ENCODE data around the gene ZNF254.

ZNF254 gene

DNA sequence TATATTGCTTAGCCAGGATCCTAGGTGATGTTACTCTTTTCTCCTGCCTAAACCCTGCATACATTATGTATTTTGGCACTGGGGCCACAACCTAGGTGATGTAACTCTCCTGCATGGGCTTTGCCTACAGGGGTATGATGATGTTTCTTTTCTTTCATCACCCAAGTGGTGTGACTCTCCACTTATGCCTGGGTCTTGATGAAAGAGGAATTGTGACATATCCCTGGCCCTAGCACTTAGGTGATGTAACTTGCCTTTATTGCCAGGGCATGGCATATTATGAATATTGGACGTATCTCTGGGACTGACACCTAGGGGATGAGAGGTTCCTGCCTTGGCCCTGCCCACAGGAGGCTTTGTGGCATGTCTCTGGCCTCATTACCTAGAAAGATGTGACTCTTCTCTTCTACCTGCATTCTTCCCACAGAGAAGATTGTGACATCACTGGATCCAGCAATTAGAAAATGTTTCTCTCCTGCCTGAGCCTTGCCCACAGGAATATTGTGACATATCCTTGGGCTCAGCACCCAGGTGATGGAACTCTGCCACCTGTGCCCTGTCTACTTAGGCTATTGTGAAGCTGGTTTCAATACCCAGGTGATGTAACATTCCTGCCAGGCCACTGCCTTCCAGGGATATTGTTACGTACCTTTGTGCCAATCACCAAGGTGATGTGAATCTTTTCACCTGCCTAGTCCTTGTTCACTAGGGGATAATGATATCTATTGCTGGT lies 27.3 kb upstream of the ZNF254 start:
- Histone ChIP-seq H3K4me1 (ENCODE audit: insufficient read depth, low read length) (no peaks in the 10 kb centered on the region), H3K27ac (ENCODE audit: low read length) (no peak overlapping the region), H3K9me3 (ENCODE audit: insufficient read depth, low read depth, low read length) (no peaks in the 10 kb centered on the region), H3K27me3 (ENCODE audit: insufficient read depth, low read length) (no peaks in the 10 kb centered on the region), H3K36me3 (ENCODE audit: insufficient read depth, low read depth, low read length) (peaks cover 76% of the 10 kb centered on the region), H3K9ac (ENCODE audit: low read depth, low read length) (no peak overlapping the region), H3K4me3 (ENCODE audit: low read length) (no peak overlapping the region)

- H3K4me3 ChIP-seq (ENCODE audit: low read length): no peak overlapping the region
- H3K4me1 ChIP-seq (ENCODE audit: insufficient read depth, low read length): no peaks in the 10 kb centered on the region
- no peak overlapping the region for H3K9ac ChIP-seq (ENCODE audit: low read depth, low read length)
- H3K9me3 ChIP-seq (ENCODE audit: insufficient read depth, low read depth, low read length): no peaks in the 10 kb centered on the region
- no peak overlapping the region for H3K27ac ChIP-seq (ENCODE audit: low read length)
- no peaks in the 10 kb centered on the region for H3K27me3 ChIP-seq (ENCODE audit: insufficient read depth, low read length)
- peaks cover 76% of the 10 kb centered on the region for H3K36me3 ChIP-seq (ENCODE audit: insufficient read depth, low read depth, low read length)
Measured at GRCh38 chr19:24060687-24061356, 26.2 kb upstream of the ZNF254 start.

DNA sequence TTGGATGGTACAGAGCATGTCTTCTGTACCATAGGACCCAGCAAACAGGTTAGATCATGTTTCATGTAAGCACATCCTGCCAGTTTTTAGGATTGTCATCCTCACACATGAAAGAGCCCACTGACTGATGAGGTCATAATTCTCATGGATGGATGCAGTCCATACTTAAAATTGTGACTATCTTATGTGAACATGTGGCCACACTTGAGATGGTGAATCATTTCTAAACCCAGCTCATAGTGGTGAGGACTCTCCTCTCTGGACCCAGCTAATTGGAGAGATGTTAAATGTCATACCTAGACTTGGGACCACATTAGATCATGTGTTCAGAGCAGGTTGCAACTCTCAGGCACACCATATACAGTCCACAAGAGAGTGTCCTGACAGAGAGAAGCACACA lies 24.8 kb upstream of the ZNF254 start:
- Histone ChIP-seq H3K27ac (ENCODE audit: low read length) (no peak overlapping the region), H3K4me3 (ENCODE audit: low read length) (no peak overlapping the region), H3K9me3 (ENCODE audit: insufficient read depth, low read depth, low read length) (no peaks in the 10 kb centered on the region), H3K9ac (ENCODE audit: low read depth, low read length) (no peak overlapping the region), H3K36me3 (ENCODE audit: insufficient read depth, low read depth, low read length) (peaks cover 75% of the 10 kb centered on the region), H3K27me3 (ENCODE audit: insufficient read depth, low read length) (no peaks in the 10 kb centered on the region), H3K4me1 (ENCODE audit: insufficient read depth, low read length) (no peaks in the 10 kb centered on the region)

DNA sequence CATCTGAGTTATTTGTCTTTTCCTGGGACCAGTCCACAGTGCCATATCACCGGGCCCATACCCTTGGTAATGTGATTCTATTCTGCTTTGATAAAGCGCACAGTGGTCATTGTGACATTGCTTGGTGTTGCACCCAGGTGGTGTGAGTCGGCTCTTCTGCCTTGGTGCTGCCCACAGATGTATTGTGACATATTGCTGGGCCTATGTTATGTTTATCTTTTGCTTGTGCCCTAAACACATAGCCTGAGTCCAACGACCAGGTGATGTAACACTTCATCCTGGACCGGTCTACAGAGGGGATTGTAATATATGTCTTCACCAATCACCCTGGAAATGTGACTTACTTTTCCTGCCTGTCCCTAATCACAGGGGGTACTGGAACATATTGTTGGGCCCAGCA lies 23.7 kb upstream of the ZNF254 start:
- H3K4me1 ChIP-seq (ENCODE audit: insufficient read depth, low read length): no peaks in the 10 kb centered on the region
- H3K27me3 ChIP-seq (ENCODE audit: insufficient read depth, low read length): no peaks in the 10 kb centered on the region
- H3K36me3 ChIP-seq (ENCODE audit: insufficient read depth, low read depth, low read length): peaks cover 75% of the 10 kb centered on the region
- H3K9me3 ChIP-seq (ENCODE audit: insufficient read depth, low read depth, low read length): no peaks in the 10 kb centered on the region
- H3K27ac ChIP-seq (ENCODE audit: low read length): no peak overlapping the region
- H3K4me3 ChIP-seq (ENCODE audit: low read length): no peak overlapping the region
- no peak overlapping the region for H3K9ac ChIP-seq (ENCODE audit: low read depth, low read length)

GRCh38 chr19:24064175-24064574 lies 22.8 kb upstream of the ZNF254 start:
- Histone ChIP-seq H3K4me1 (ENCODE audit: insufficient read depth, low read length) (no peaks in the 10 kb centered on the region), H3K9ac (ENCODE audit: low read depth, low read length) (no peak overlapping the region), H3K36me3 (ENCODE audit: insufficient read depth, low read depth, low read length) (peaks cover 75% of the 10 kb centered on the region), H3K27ac (ENCODE audit: low read length) (no peak overlapping the region), H3K9me3 (ENCODE audit: insufficient read depth, low read depth, low read length) (no peaks in the 10 kb centered on the region), H3K27me3 (ENCODE audit: insufficient read depth, low read length) (no peaks in the 10 kb centered on the region), H3K4me3 (ENCODE audit: low read length) (no peak overlapping the region)

DNA sequence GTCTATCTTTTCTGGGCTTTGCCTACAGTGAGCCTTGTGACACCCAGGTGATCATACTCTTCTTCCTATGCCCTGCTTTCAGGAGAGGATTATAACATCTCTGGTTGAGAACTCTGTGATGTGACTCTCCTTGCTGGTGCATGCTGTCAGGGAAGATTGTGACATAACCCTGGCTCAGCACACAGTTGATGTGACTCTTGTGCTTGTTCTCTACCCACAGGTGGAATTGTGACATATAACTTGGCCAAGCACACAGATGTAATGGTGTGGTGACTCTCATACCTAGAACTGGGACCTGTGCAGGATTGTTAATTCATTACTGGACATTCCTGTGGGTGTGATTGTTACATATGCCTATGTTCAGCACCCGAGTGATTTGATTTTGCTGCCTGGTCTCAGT lies 21.7 kb upstream of the ZNF254 start:
- Histone ChIP-seq H3K9me3 (ENCODE audit: insufficient read depth, low read depth, low read length) (no peaks in the 10 kb centered on the region), H3K4me1 (ENCODE audit: insufficient read depth, low read length) (no peaks in the 10 kb centered on the region), H3K27ac (ENCODE audit: low read length) (no peak overlapping the region), H3K27me3 (ENCODE audit: insufficient read depth, low read length) (no peaks in the 10 kb centered on the region), H3K4me3 (ENCODE audit: low read length) (no peak overlapping the region), H3K36me3 (ENCODE audit: insufficient read depth, low read depth, low read length) (peaks cover 70% of the 10 kb centered on the region), H3K9ac (ENCODE audit: low read depth, low read length) (no peak overlapping the region)

DNA sequence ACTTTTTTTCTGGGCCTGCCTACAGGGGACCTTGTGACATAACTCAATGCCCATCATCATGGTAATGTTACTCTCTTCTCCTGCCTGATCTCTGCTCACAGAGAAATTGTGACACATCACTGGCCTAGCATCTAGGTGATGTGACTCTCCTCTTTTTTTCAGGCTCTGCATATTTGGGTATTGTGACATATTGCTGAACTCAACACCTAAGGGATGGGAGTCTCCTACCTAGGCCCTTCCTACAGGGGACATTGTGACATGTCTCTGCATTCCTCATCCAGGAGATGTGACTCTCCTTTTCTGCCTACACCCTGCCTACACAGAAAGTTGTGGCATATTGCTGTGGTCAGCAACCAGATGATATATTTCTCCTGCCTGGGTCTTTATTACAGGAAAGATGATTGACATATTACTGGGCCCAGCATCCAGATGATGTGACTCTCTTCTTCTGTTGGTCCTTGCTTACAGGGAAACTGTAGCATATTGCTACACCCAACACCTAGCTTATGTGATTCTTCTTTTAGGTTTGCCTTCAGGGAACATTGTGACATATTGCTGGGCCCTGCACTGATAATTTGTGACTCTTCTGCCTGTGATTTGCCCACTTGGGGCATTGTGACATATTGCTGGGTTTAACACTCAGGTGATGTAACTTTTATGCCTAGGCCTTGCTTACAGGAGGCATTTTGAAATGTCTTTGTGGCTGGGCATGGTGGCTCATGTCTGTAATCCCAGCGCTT lies 21.0 kb upstream of the ZNF254 start:
- Histone ChIP-seq H3K4me3 (ENCODE audit: low read length) (no peak overlapping the region), H3K36me3 (ENCODE audit: insufficient read depth, low read depth, low read length) (peaks cover 68% of the 10 kb centered on the region), H3K9me3 (ENCODE audit: insufficient read depth, low read depth, low read length) (no peaks in the 10 kb centered on the region)

DNA sequence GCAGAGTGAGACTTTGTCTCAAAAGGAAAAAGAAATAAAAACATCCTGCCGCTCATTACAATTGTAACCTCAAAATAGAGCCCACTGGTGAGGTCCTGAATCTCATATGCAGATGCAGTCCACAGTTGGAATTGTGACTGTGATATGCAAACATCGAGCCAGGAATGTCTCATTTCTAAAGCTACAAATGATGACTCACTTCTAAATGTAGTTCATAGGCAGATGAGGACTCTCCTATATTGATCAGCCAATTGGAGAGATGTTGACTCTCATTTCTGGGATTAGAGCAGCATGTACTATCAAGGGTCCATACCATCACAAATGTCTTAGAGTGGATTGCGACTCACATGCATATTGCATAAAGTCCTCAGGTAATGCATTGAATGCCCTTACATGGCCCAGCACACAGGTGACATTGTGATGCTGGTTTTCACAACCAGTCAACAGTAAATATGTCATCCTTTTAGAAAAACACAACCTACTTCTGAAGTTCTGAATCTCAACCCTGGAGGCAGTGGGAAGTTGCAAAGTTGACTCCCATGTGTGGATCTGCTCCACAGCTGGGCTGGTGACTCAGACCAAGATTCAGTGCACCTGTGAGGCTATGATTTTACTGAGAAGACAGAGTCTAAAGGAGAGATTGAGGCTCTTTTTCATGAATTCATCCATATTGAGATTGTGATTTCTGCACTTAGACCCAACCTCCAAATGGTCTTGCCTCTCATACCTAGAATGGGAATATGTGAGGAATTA lies 16.9 kb upstream of the ZNF254 start:
- Histone ChIP-seq H3K27me3 (ENCODE audit: insufficient read depth, low read length) (no peaks in the 10 kb centered on the region), H3K4me3 (ENCODE audit: low read length) (no peak overlapping the region), H3K27ac (ENCODE audit: low read length) (no peak overlapping the region), H3K9me3 (ENCODE audit: insufficient read depth, low read depth, low read length) (peaks cover 5% of the 10 kb centered on the region), H3K4me1 (ENCODE audit: insufficient read depth, low read length) (peaks cover 6% of the 10 kb centered on the region; the same call in 1 of the 2 replicates), H3K36me3 (ENCODE audit: insufficient read depth, low read depth, low read length) (peaks cover 81% of the 10 kb centered on the region), H3K9ac (ENCODE audit: low read depth, low read length) (no peak overlapping the region)

More for the DNA sequence above, 21.0 kb upstream of the ZNF254 start:
- Histone ChIP-seq H3K9ac (ENCODE audit: low read depth, low read length) (no peak overlapping the region), H3K4me1 (ENCODE audit: insufficient read depth, low read length) (no peaks in the 10 kb centered on the region), H3K27ac (ENCODE audit: low read length) (no peak overlapping the region), H3K27me3 (ENCODE audit: insufficient read depth, low read length) (no peaks in the 10 kb centered on the region)

DNA sequence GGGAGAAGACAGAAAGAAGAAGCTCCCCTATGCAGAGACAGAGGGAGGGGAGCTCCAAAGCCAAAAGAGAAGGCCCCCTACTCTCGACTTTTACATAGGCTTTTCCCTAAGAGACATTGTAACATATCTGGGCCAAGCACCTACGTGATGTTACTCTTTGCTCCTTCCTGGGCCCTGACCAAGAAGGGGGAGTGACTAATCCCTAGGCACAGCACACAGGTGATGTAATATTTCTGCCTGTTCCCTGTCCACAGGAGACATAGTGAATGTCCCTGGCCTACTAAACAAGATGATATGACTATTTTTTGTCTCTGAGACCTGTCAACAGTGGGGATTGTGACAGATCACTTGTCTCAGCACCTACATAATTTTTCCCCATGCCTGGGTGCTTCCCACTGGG lies 15.9 kb upstream of the ZNF254 start:
- H3K36me3 ChIP-seq (ENCODE audit: insufficient read depth, low read depth, low read length): peaks cover 71% of the 10 kb centered on the region
- no peak overlapping the region for H3K4me3 ChIP-seq (ENCODE audit: low read length)
- peaks cover 10% of the 10 kb centered on the region for H3K9me3 ChIP-seq (ENCODE audit: insufficient read depth, low read depth, low read length)
- H3K4me1 ChIP-seq (ENCODE audit: insufficient read depth, low read length): peaks cover 11% of the 10 kb centered on the region; the same call in 1 of the 2 replicates
- H3K27ac ChIP-seq (ENCODE audit: low read length): no peak overlapping the region
- H3K9ac ChIP-seq (ENCODE audit: low read depth, low read length): no peak overlapping the region
- H3K27me3 ChIP-seq (ENCODE audit: insufficient read depth, low read length): no peaks in the 10 kb centered on the region

DNA sequence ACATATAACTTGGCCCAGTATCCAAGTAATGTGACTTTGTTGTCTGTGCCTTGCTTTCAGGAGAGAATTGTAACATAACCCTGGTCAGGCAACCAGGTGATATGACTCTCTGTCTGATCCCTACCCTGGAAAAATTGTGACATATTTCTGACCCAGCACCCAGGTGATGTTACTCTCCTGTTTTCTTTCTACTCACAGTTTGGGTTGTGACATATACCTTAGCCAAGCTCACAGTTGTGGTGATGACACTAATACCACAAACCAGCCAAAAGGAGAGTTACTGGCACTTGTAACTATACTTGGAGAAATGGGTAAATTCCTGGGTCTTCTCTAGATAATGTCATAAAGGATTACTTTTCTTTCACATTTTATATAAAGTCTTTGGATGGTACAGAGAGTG lies 14.3 kb upstream of the ZNF254 start:
- Histone ChIP-seq H3K36me3 (ENCODE audit: insufficient read depth, low read depth, low read length) (peaks cover 59% of the 10 kb centered on the region), H3K9me3 (ENCODE audit: insufficient read depth, low read depth, low read length) (peaks cover 10% of the 10 kb centered on the region), H3K9ac (ENCODE audit: low read depth, low read length) (no peak overlapping the region), H3K27ac (ENCODE audit: low read length) (no peak overlapping the region), H3K4me3 (ENCODE audit: low read length) (no peak overlapping the region), H3K27me3 (ENCODE audit: insufficient read depth, low read length) (no peaks in the 10 kb centered on the region), H3K4me1 (ENCODE audit: insufficient read depth, low read length) (peaks cover 26% of the 10 kb centered on the region; the same call in 1 of the 2 replicates)

GRCh38 chr19:24073807-24074206 lies 13.2 kb upstream of the ZNF254 start:
- H3K9ac ChIP-seq (ENCODE audit: low read depth, low read length): no peak overlapping the region
- H3K4me1 ChIP-seq (ENCODE audit: insufficient read depth, low read length): peaks cover 34% of the 10 kb centered on the region; the same call in 1 of the 2 replicates
- H3K27me3 ChIP-seq (ENCODE audit: insufficient read depth, low read length): no peaks in the 10 kb centered on the region
- H3K4me3 ChIP-seq (ENCODE audit: low read length): no peak overlapping the region
- H3K9me3 ChIP-seq (ENCODE audit: insufficient read depth, low read depth, low read length): peaks cover 10% of the 10 kb centered on the region
- peaks cover 49% of the 10 kb centered on the region for H3K36me3 ChIP-seq (ENCODE audit: insufficient read depth, low read depth, low read length)
- no peak overlapping the region for H3K27ac ChIP-seq (ENCODE audit: low read length)

Measured in iPS-20b (cell line).